Esophagus mucosa (tissue), 1 donor: ENCODE measurements around the gene NEDD4L. TPM values are rescaled to one million over a fixed set of nuclear protein-coding genes. Genes with fewer than 3 reads are reported as not detected.
A peak's percentile ranks its signal among the peaks of the same experiment; 100 is the strongest.

Experiments
- ATAC-seq: fragments of 200-7000 bp; cut with Tn5 transposase; one replicate; pipeline ENCODE4 v1.9.1; 2020
- total RNA-seq: library from RNA; stranded (reverse); gene quantifications from one replicate; pipeline ENCODE4 v1.2.4, GENCODE V29; 2023
- donor health status: DM: yes; HTN: yes; CAD: no.

NEDD4L gene
- total RNA-seq, 1 donor from 2014 or later, result 16.2 TPM

DNA sequence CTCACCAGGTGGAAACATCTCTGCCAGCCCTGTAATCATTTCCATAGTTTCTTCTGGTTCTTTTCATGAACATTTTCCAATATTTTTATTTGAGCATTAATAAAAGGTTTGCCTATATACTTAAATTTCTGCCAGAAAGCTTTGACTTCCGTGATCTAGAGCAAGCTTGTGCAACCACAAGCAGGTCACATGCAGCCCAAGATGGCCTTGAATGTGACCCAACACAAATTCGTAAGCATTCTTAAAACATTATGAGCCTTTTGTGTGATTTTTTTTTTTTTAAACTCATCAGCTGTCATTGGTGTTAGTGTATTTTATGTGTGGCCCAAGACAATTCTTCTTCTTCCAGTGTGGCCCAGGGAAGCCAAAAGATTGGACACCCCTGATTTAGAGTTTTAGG lies 51.6 kb downstream of the NEDD4L start:
- no peak for ATAC-seq

DNA sequence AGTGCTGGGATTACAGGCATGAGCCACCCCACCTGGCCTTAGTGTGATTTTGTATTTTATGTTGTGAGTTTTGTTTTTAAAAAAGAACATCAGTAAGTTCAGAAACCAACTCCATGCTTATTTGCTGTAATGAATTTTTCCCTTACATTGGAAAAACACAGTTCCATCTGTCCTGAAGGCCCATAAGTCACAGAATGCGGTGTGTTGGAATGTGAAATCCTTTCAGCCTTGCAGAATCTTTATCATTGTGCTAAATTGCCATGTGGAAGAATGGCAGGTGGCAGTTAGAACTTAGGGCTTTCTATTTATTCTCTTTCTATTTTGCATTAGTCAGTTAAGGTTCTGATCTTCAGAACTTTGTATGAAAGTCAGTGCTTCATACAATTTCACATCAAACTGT lies 52.6 kb downstream of the NEDD4L start:
- no peak for ATAC-seq

DNA sequence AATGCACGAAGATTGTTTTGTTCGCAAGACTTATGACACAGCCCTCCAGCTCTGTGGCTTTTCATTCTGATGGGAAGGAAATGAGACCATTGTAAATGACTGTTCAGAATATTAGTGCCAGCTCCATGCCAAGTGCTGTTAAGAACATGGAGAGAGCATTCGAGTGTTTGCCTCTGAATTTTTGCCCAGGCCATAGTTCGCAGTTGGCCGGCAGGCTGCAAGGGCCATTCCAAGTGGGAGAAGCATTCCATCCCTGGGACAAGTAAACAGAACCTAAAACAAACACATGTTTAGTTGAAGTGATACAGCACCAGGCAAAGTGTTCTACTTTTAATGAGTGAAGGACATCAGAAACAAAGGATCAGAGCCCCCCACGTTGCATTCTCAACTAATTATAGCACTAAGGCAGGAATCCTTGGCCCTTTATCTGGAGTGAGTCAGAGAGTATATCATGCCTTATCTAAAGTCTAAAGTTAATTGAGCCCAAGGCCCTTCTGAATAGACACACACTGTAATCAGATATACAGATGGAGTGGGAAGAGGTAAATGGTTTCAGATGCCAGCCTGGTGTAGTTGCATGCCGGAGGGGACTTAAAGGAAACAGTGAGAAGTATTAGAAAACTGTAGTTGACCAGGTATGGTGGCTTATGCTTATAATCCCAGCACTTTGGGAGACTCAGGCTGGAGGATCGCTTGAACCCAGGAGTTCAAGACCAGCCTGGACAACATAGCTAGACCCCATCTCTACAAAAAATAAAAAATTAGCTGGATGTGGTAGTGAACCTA lies 53.3 kb downstream of the NEDD4L start:
- no peak for ATAC-seq

DNA sequence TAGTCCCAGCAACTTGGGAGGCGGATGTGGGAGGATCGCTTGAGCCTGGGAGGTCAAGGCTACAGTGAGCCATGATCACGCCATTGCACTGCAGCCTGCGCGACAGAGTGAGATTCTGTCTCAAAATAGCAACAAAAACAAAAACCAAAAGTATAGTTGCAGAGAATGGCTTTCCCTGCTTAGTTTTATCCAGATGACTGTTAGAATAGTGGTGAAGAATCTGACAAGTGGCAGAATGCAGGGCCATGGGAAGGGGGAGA lies 53.8 kb downstream of the NEDD4L start:
- ATAC-seq, result no peak

GRCh38 chr18:58098706-58099105 lies 54.7 kb downstream of the NEDD4L start:
- ATAC-seq, result no peak

DNA sequence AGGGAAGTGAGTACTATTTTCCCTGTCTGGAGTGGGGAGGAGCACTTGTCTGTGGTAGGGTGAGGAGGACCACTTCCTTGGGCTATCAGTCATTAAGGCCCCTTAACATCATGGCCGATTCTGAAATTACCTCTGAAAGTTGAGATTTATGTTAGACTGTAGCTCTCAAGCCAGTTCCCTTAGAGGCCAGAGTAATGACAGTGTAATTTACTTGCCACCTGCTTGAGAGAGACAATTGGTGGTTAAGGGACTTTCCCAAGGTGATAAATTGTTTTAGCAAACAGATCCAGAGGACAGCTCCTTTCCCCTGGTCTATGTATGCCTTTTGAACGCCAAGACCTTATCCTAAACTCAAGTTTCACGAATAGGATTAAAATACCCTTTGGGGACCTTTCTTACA lies 56.1 kb downstream of the NEDD4L start:
- ATAC-seq, result no peak

GRCh38 chr18:58101291-58101794 lies 57.3 kb downstream of the NEDD4L start:
- ATAC-seq, result no peak

- no peak for ATAC-seq
These were observed 58.0 kb downstream of the NEDD4L start for GRCh38 chr18:58102018-58102417.

- ATAC-seq, result no peak
These were observed 58.8 kb downstream of the NEDD4L start for GRCh38 chr18:58102875-58103274.

GRCh38 chr18:58103339-58103985 lies 59.4 kb downstream of the NEDD4L start:
- ATAC-seq, result no peak

DNA sequence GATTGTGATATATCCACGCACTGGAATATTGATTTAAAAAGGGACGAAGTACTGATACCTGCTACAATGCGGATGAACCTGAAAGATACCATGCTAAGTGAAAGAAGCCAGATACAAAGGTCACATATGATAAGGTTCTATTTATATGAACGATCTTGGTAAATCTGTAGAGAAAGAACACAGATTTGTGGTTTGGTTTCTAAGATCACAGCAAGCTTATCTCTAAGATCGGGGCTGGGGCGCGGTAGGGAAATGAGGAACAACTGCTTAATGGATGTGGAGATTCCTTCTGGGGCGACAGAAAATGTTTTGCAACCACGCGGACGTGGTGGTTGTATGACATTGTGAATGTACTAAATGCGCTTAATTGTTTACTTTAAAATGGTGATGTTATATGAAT lies 60.1 kb downstream of the NEDD4L start:
- no peak for ATAC-seq

DNA sequence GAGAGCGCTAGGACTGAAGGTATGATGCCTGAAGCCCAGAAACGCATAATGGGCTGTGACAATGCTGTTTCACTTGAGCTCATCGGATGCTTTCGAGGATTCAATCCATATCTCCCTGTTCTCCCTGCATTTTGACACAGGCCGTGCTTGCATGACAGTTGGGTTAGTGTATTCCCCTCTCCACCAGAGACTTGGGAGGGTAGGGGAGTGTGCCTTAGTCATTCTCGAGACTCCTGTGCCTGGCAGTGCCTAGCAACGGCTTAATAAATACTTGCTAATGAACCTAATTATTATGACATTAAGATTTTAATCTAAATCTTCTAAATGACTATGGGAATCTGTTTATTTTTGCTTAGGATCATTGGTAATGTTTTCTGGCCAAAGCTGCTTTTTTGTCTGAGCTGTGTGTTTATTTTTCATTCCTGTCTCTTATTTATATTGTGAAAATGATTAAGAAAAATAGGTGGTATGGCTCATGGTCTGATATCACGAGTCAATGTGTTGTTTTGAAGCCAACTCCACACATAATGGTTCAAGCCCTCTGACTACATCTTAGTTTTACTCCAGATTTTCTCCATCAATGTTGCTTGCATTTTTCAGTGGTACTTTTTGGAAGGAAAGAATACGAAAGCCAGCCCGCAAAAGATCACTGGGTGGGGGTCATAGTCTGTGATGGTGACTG lies 61.3 kb downstream of the NEDD4L start:
- no peak for ATAC-seq

GRCh38 chr18:58105888-58106260 lies 61.8 kb downstream of the NEDD4L start:
- ATAC-seq, result no peak

GRCh38 chr18:58106289-58107070 lies 62.5 kb downstream of the NEDD4L start:
- no peak for ATAC-seq

GRCh38 chr18:58109256-58109655 lies 65.2 kb downstream of the NEDD4L start:
- no peak for ATAC-seq

DNA sequence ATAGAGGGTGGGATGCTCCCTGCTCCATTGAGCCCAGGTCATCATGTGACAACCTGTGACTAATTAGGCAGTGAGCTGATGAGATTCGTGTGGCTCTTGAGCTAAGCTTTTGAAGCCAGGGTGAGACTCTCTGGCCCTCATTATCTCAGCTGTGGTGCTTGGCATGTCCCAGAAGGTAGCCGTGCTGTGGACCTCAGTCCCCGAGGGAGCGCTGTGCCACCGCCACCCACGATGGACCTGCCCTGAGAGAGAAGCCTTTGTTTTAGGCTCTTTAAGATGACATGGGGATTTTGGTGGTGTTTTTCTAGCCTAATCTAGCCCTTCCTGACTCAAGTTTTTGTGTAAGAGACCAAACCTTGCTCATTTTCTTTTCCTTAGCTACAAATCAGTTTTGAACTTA lies 66.4 kb downstream of the NEDD4L start:
- no peak for ATAC-seq

GRCh38 chr18:58112174-58112573 lies 68.1 kb downstream of the NEDD4L start:
- no peak for ATAC-seq

- ATAC-seq, result no peak
These were observed 69.3 kb downstream of the NEDD4L start for GRCh38 chr18:58113337-58113736.

DNA sequence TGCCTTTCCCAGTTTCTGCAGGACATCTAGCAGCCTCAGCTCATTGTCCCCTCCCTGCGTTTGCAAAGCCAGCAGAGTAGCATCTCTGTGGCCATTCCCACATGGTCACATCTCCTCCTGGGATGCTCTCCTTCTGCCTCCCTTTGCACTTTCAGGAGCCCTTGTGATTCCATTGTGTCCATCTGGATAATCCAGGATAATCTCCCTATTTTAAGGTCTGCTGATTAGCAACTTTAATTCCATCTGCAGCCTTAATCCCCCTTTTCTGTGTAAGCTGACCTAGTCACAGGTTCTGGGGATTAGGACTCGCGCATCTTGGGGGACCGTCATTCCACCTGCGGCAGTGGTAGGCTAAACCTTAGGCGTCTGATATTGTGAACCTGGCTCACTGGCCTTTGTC lies 70.7 kb downstream of the NEDD4L start:
- no peak for ATAC-seq

DNA sequence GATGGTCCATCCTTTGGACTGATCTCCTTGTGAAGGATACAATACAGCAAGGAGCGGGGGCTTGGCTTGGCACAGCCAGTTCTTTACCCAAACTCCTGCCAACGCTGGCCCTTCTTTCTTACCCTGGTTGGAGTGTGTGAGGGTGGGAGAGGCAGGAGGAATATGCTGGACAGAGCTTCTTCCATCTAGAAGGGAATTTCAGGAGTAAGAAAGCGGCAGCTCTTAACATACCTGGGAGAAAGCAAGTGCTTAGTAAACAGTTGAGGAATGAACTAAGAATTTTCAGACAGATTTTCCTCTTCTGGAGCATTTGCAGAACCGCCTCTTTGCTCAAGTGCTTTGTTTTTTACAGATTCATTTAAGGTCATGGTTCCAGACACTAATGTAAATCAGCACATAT lies 72.8 kb downstream of the NEDD4L start:
- no peak for ATAC-seq

DNA sequence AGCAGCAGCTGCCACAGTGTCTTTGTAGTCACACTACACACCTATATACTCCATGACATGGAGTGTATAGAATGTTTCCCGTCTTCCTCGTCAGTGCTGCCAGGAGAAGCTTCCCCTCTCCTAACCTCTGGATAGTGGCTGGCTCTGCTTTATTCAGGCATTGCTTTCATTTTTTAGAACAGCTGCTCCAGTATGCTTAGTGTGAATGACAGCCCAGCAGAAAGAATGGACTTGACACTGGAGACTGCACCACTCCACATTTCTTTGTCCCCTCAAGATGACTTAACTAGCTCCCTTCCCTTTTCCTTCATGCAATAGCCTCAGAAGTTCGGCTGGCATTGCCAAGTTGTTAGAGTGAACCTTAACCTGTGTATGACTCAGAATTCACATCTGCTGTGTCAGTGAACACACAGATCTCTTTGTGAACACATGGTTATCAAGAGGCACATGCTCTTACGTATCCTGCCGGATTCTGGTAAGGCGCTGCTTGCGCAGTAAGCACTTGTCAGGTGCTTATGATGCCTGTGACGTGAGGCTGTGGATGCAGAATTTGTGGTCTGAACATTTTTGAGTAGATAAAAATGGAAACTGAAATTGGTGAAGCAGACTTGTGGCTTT lies 73.9 kb downstream of the NEDD4L start:
- peak; percentile 93 for ATAC-seq

DNA sequence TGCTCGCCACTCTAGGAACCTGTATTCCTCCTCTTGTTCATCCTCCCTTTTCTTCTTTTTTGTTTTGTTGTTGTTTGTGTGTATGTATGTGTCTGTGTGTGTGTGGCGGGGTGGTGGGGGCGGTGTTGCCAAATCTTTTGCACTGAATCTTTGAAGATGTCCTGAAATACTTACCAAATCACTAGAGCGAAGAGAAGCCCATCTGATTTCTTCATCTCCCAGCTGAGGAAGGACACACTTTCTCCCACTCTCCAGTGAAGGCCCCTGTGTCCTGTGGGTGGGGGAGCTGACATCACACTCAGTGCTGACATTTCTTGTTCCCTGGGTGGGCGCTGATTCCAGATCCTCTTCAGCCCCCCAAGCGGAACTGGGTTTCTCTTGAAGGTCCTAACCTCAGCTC lies 74.5 kb downstream of the NEDD4L start:
- no peak for ATAC-seq

GRCh38 chr18:58119819-58120218 lies 75.8 kb downstream of the NEDD4L start:
- ATAC-seq, result no peak
